ENCODE measurements around the gene B3GNT2. TPM values are rescaled to one million over a fixed set of nuclear protein-coding genes. Genes with fewer than 3 reads are reported as not detected.
"Not testable (repeated sequence)": the region's sequence is repeated elsewhere in the genome, so short reads cannot be mapped to it uniquely, and the experiment has no call there.

The B3GNT2 gene
- total RNA-seq, 1 donor from 2014 or later = 31.9 TPM

DNA sequence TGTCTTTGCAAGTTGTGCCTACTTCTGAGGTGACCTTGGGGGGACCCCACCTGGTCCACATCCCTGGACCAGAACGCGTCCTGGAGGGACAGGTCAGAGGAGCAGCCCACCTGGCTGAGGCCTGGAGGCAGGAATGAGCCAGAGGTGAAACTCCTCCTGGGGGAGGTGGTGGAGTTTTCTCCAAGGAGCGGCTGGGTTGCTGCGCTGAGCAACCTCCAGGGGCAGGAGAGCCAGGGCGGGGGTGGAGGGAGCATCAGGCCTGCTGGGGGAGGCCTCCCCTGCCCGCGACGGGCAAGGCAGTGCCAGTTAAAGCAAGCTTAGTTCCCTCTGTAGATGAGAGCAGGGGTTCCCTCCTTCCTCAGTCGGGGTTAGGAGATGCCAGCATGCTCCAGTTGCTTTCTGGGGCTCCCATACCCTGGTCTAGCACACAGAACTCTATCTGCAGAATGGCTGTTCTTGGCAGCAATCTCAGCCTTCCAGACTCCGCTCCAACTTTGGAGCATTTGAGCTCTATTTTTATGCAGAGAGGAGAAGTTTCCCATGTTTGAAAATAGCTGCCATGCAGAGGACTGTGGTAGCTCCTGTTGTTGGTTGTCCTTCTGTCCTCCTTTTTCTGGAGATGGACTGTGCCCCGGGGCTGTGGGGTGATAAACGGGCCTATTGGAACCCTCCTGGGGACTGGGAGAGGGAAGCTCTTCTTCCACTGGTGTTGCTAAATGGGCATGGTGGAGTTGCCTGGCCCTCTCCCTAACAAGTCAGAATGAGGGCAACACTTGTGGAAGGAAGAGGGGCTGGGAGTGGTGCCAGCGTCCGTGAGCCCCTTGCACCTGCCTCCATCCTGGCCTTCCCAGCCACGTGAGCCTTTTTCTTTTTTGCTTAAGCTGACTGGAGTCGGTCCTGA is 39.1 kb downstream of the B3GNT2 start:
- DNase-seq (ENCODE audit: low spot score) = no peak

DNA sequence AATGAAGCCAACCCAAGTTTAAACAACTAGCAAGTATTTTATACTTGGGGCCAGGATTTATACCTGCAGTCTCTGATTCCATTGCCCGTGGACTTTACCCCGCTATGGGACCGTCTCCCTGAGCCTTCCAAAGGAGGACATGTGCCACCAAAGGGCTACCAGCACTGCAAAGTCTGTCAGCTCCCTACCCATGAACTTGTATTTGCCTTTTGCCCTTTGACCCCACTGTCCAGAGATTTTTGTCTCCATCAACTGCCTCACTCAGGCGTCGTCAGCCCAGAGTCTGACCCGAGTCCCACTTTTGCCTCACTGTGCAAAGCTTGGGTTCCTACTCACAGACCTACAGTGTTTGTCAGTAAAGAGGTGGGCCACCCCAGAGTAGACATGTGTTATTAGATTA is 40.6 kb downstream of the B3GNT2 start:
- peak; percentile 3 for DNase-seq (ENCODE audit: low spot score)

DNA sequence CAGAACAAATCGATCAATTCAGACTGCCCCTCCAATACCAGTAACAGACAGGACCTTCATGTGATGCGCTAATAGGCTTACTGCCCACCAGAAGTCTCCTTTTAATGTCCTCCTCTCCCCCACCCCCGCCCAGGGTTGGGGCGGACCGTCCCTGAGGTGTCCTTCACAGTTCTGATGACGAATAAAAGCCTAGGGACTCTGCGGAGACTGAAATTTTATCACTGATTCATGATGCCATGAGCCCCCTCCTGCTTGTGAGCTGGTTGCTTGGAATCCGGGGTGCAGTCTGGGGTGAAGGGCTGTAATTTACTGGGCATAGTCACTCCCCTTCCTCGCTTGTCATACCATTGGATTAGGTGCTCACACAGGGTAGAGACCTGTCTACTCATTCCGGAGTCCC is 42.3 kb downstream of the B3GNT2 start:
- DNase-seq (ENCODE audit: low spot score) = peak; percentile 2

DNA sequence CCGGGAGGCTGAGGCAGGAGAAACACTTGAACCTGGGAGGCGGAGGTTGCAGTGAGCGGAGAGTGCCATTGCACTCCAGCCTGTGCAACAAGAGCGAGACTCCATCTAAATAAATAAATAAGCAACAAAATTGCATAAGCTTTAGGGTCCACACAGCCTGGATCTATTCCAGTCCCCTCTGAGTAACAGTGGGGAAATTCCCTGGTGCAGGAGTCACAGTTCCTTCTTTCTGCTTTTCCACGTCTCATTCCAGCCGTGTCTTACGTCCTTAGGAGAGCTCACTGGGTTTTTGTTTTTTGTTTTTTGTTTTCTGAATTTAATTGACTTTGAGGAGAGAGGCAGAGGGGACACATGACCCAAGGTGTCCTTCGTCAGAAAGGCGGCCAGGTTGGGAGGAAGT is 44.6 kb downstream of the B3GNT2 start:
- DNase-seq (ENCODE audit: low spot score) = no peak

DNA sequence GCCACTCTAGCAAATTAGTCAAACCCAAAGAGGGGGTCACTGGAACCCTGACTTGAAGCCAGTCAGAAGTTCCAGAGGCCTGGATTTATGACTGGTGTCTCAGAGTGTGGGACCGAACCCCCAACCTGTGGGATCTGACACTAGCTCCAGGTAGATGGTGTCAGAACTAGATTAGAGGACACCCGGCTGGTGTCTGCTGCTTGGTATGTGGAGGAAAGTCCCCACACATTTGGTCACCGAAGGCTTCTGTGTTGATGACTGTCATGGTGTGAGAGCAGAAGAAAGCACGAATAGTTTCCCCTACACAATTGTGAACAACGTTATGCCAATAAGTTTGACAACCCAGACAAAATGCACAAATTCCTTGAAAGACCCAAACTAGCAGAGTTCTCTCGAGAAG is 48.1 kb downstream of the B3GNT2 start:
- DNase-seq (ENCODE audit: low spot score) = no peak

DNA sequence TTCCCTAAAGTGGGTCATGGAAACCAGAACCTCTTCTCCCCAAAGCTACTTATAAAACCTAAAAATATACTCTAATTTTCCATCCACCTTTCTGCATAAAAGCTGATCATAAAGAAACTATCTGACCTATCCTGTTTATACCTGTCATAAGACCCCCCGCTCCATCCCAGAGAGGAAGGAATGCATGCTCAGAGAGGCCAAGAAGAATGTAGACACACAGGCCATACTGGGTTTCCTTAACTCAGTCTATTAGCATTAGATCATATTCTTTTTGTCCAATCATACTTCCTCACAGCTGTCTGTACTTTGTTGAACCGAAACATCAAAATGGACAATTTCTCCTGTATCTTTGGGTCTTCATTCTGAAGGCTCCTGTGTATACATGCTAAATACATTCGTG is 52.3 kb downstream of the B3GNT2 start:
- no peak for DNase-seq (ENCODE audit: low spot score)

DNA sequence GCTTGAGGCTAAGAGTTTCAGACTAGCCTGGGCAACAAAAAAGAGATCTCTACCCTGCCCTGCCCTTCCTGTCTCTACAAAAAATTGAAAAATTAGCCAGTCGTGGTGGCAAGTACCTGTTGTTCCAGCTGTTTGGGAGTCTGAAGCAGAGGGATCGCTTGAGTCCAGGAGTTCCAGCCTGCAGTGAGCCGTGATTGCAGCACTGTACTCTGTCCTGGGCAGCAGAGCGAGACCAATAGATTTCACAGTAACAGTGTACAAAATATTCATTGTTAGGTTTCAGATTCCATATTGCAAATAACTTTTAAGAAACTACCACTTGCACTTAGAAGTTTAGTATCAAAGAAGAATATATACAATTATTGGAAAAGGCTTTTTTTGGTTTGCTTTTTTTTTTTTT is 54.3 kb downstream of the B3GNT2 start:
- DNase-seq (ENCODE audit: low spot score) = no peak

DNA sequence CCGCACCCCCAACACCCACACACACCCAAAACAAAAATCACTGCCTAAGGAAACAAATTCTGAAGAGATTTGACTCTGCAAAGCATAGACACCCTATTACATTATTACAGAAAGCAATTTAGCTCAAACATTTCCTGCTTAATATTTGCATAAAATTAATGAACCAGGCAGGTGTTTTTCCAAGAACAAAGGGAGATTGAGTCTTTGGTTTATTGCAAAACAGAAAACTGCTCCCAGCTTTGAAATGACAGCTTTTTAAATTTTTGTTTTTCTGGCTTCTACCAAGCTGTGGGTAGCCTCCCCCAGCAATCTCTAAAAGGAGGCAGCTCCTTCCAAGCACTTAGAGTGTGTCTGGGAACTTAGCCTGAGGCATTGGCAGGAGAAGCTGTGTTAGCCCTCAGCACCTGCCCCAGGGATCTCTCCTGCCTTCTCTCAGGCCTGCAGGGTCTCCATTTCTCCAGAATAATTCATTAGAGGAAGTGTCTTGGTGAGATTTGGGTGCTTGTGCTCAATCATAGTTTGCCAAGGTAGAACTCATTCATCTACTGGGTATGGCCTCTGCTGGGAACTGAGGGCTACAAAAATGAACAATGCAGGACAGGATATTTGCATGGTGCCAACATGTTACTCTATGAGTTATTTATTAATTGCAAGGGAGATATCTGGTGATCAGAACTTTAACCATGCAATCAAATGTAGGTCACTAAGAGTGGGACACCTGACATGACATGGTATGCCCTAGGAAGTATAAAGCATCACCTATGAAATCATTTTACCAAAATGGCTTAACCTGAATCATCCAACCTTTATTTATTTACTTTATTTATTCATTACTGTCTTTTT is 58.7 kb downstream of the B3GNT2 start:
- no peak for DNase-seq (ENCODE audit: low spot score)

DNA sequence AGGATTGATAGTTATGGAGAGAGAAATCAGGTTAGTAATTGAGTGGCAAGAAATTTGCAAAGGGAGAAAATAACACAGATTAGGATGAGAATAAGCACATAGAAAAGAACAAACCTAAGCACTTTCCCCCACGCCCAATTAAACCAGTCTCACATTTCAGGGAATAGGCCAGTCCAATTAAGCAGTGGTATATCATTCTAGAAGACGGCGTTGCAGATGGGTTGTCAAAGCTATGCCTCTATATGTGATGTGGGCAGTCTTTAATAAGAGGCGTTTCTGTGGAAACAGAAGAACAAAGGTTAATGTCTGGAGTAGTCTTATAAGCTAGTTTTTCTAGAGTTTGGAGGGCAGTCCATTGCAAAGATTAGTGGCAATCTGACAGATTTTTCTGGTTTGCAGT is 61.6 kb downstream of the B3GNT2 start:
- no peak for DNase-seq (ENCODE audit: low spot score)

DNA sequence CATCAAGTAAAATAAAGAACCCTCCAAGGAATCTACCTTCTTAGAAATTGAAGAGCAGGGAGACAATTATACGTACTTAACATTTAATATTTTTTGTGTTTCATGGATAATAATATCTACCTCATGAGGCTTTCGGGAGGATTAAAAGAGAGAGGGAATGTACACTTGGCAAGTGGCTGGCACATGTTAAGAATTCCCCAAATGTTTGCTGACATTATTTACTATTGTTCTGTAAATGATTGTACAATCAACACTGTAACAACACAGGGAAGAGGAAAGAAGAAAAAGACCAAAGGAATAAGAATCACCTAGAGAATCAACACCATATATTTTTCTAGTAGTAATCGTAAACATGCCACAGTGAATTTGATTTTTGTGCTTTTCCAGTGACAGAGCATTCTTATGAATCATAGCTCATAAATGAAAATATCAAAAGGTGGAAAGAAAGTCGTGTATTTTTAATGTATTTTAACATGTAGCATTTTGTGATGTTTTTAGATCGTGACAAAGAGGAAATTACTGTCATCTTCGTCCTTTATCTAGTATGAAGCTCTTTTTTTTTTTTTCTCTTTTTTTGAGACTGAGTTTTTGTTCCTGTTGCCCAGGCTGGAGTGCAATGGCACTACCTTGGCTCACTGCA is 67.3 kb downstream of the B3GNT2 start:
- no peak for DNase-seq (ENCODE audit: low spot score)

DNA sequence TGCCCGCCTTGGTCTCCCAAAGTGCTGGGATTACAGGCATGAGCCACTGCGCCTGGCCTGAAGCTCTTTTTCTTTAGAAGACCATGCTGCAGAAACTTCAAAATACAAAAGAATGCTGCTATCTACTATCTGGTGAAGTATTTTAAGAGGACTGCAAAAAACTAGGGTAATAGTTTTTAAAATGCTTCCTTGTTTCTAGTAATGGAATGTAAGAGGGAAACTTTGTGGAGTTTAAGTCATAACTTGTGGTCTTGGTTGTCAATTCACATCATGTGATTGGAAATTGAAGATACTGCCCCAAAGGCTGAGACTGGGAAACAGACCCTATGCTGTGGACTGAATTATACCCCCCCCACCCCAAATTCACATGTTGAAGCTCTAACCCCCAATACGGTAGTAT is 68.3 kb downstream of the B3GNT2 start:
- no peak for DNase-seq (ENCODE audit: low spot score)

DNA sequence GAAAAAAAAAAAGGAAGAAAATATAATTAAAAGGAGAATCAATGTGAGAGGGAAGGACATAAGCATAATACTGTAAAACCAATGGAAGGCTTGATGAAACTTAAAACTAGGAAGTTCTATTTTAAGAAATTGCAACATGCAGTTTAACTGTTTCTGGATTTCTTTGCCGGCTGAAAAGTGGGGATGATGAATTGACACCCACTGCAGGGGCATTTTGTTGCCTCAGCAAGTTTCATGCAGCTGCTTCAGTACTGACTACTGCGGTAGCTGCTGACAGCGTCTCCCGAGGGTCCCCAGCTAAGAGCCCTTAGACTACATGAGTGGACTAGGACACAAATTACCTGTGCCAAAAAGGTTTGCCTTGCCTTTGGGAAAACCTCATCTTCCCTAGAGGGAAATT is 69.2 kb downstream of the B3GNT2 start:
- no peak for DNase-seq (ENCODE audit: low spot score)

DNA sequence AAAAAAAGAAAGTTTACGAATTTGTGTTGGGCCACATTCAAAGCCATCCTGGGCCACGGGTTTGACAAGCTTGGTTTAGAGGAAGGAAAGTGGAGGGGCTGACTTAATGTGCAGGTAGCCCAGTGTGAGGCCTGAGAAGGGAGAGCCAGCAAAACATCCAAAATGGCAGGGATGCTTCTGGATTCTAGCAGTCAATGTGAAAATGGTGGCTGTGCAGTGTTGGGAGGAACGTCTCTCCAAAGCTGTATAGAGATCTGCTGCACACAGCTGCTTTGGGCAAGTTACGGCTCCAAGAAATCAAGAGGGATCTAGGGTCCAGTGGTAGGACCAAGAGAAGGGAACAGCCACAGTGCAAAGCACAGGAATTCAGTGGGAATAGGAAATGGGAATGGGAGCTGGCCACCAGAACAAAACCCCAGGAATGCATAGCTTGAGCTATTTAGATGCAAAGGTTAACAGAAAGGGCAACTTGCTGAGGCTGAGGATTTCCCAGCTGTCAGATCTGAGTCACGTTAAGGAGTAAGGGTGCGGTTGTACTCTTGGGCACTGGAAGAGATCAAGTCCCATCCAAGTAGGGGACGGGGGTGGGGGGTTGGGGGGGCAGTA is 70.6 kb downstream of the B3GNT2 start:
- no peak for DNase-seq (ENCODE audit: low spot score)

DNA sequence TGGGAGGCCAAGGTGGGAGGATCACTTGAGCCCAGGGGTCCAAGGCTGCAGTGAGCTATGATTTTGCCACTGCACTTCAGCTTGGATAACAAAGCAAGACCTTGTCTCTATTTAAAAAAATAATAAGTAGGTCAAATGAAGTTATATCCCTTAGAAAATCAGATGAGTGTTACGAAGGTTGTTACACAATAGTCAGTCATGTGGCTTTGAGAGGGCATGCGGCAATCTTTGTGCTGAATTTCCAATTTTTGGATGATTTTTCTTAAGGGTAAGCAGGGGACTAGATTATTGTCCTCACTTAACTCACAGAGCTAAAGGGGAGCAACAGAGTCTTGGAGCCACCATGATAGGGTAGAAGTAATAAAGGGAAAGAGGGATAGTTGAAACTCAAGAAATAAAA is 71.8 kb downstream of the B3GNT2 start:
- DNase-seq (ENCODE audit: low spot score) = no peak

DNA sequence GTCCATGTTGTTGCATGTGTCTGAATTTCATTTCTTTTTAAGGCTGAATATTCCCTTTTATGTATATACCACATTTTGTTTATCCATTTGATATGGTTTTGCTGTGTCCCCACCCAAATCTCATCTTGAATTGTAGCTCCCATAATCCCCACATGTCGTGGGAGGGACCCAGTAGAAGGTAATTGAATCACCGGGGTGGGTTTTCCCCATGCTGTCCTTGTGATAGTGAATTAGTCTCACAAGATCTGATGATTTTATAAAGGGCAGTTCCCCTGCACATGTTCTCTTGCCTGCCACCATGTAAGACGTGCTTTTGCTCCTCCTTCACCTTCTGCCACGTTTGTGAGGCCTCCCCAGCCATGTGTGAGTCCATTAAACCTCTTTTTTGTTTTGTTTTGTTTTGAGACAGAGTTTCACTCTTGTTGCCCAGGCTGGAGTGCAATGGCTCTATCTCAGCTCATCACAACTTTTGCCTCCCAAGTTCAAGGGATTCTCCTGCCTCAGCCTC is 72.8 kb downstream of the B3GNT2 start:
- DNase-seq (ENCODE audit: low spot score) = not testable (repeated sequence)

DNA sequence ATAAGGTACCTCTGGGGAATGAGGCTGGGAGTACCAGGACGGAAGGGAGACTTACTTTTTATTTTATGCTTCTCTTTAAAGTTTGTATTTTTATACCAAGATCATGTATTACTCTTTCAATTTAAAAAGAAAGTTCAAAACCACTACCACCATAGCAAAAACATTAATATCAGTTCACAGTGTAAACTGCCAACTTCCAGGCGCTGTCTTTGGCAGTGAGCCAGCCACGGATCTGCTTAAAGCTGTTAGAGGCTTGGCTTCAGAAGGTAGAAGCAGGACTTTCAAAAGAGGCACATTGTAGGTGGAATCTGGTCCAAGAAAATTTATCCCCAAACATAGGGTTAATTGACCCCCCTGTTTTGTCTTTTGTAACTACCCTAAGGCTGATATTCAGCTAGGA is 74.8 kb downstream of the B3GNT2 start:
- DNase-seq (ENCODE audit: low spot score) = peak; percentile 51
